SK-N-SH (cell line): ENCODE results near the gene LGALS8. TPM values are rescaled to one million over a fixed set of nuclear protein-coding genes. Genes with fewer than 3 reads are reported as not detected.

Source experiments
- CTCF ChIA-PET: fragments of 300-600, 350-600 bp; formaldehyde crosslinking; extraction: SDS; loops from one replicate; lab custom pipeline; 2021; lab: Yijun Ruan, JAX
- POLR2A ChIA-PET: fragments of 350-600 bp; sonication (Branson Sonifier 250); formaldehyde crosslinking; extraction: SDS; loops from one replicate; lab custom pipeline; 2020; ENCODE audit warnings: antibody characterized with exemption, inconsistent platforms; lab: Yijun Ruan, JAX
- DNase-seq: peaks from one replicate; pipeline ENCODE4 v3.0.0; 2012
- H2AFZ ChIP-seq: fragments of 200-600 bp; sonication (generic); 2 replicates; pipeline ENCODE4 v1.8.1; 2016; ENCODE audit warnings: antibody characterized with exemption, mild to moderate bottlenecking, low read depth
- H3F3A ChIP-seq: fragments of 200-600 bp; sonication (generic); replicated peaks from 2 replicates; pipeline ENCODE3; 2016; ENCODE audit warnings: antibody characterized with exemption, mild to moderate bottlenecking; ENCODE audit not compliant: insufficient read depth
- H3K27ac ChIP-seq, 2 experiments: fragments of 200-500 bp in 1 of 2; fragments of 200-600 bp in 1 of 2; sonication (Bioruptor generic) in 1 of 2; sonication (generic), shearing (Covaris generic) in 1 of 2; 2 replicates each; pipeline versions ENCODE4 v1.5.1 to v1.6.1; 2014 to 2016; ENCODE audit warnings: low read depth in 2 of 2, inconsistent platforms in 1 of 2, low read length in 1 of 2, mild to moderate bottlenecking in 1 of 2, mixed read lengths in 1 of 2
- H3K27me3 ChIP-seq: fragments of 200-600 bp; sonication (generic), shearing (Covaris generic); 2 replicates; pipeline ENCODE4 v1.6.1; 2016; ENCODE audit warnings: mixed run types; ENCODE audit not compliant: insufficient read depth
- H3K36me3 ChIP-seq, 2 experiments: fragments of 200-500 bp in 1 of 2; fragments of 200-600 bp in 1 of 2; sonication (Bioruptor generic) in 1 of 2; sonication (generic) in 1 of 2; replicated peaks in 1 of 2; 2 replicates each; pipeline versions ENCODE3 to v1.5.1; 2014 to 2016; ENCODE audit warnings: low read length in 1 of 2, mild to moderate bottlenecking in 1 of 2; ENCODE audit not compliant: insufficient read depth in 2 of 2, control insufficient read depth in 1 of 2
- H3K4me1 ChIP-seq, 2 experiments: fragments of 200-500 bp in 1 of 2; fragments of 200-600 bp in 1 of 2; sonication (Bioruptor generic) in 1 of 2; sonication (generic), shearing (Covaris generic) in 1 of 2; 2 replicates each; pipeline versions ENCODE4 v1.5.1 to v1.6.1; 2014 to 2016; ENCODE audit warnings: low read depth in 1 of 2, low read length in 1 of 2, mixed run types in 1 of 2; ENCODE audit not compliant: insufficient read depth in 2 of 2, control insufficient read depth in 1 of 2
- H3K4me2 ChIP-seq: fragments of 200-600 bp; sonication (generic), shearing (Covaris generic); 2 replicates; pipeline ENCODE4 v1.6.1; 2017; ENCODE audit warnings: mixed run types
- H3K4me3 ChIP-seq, 2 experiments: fragments of 200-500 bp in 1 of 2; fragments of 200-600 bp in 1 of 2; sonication (Bioruptor generic) in 1 of 2; sonication (generic), shearing (Covaris generic) in 1 of 2; 2 replicates each; pipeline versions ENCODE4 v1.5.1 to v1.8.1; 2014 to 2016; ENCODE audit warnings: low read depth in 2 of 2, inconsistent platforms in 1 of 2, low read length in 1 of 2, mild to moderate bottlenecking in 1 of 2, mixed read lengths in 1 of 2, moderate library complexity in 1 of 2
- H3K79me2 ChIP-seq: fragments of 200-600 bp; sonication (generic); 2 replicates; pipeline ENCODE4 v1.8.1; 2017; ENCODE audit warnings: mild to moderate bottlenecking; ENCODE audit not compliant: insufficient read depth
- H3K9ac ChIP-seq: fragments of 200-600 bp; sonication (generic); 2 replicates; pipeline ENCODE4 v1.6.1; 2017; ENCODE audit warnings: mixed run types
- H3K9me2 ChIP-seq: fragments of 200-600 bp; sonication (generic); 2 replicates; pipeline ENCODE4 v1.6.1; 2017; ENCODE audit warnings: mixed run types
- H3K9me3 ChIP-seq: fragments of 200-600 bp; sonication (generic); 2 replicates; pipeline ENCODE4 v1.6.1; 2017; ENCODE audit warnings: mixed run types, mild to moderate bottlenecking, moderate library complexity
- H4K20me1 ChIP-seq: fragments of 200-600 bp; sonication (generic); 2 replicates; pipeline ENCODE4 v1.6.1; 2017; ENCODE audit warnings: mild to moderate bottlenecking, mixed run types; ENCODE audit not compliant: insufficient read depth
- CTCF ChIP-seq: fragments of 200-600 bp; sonication (generic); IDR thresholded peaks from 2 replicates; pipeline ENCODE4 v1.6.1; 2017; ENCODE audit warnings: antibody characterized with exemption, mild to moderate bottlenecking, moderate library complexity
- EP300 ChIP-seq, 2 experiments: IDR thresholded peaks; 2 replicates each; pipeline versions ENCODE4 v1.4.0 to v1.6.1; 2012; ENCODE audit warnings: borderline replicate concordance in 1 of 2, low read depth in 1 of 2, low read length in 1 of 2
- EZH2phosphoT487 ChIP-seq: fragments of 200-600 bp; sonication (generic); IDR thresholded peaks from 2 replicates; pipeline ENCODE4 v1.6.1; 2017; ENCODE audit warnings: low read depth, mixed run types, mild to moderate bottlenecking, antibody characterized with exemption, moderate library complexity, borderline replicate concordance
- FOSL2 ChIP-seq: IDR thresholded peaks from 2 replicates; pipeline ENCODE4 v1.4.0; 2012; ENCODE audit warnings: low read depth, mild to moderate bottlenecking, moderate library complexity, borderline replicate concordance
- FOXJ3 ChIP-seq: sonication (generic); formaldehyde crosslinking; IDR thresholded peaks from 2 replicates; pipeline ENCODE4 v1.5.1; 2020; ENCODE audit warnings: mild to moderate bottlenecking, missing genetic modification reagents
- MEF2A ChIP-seq: IDR thresholded peaks from 2 replicates; pipeline ENCODE4 v1.4.0; 2012; ENCODE audit warnings: low read depth, borderline replicate concordance
- MXI1 ChIP-seq: IDR thresholded peaks from 2 replicates; pipeline ENCODE4 v1.6.1; 2012; ENCODE audit warnings: mild to moderate bottlenecking, low read depth, low read length, improper control_type of control experiment
- NRF1 ChIP-seq: IDR thresholded peaks from 2 replicates; pipeline ENCODE4 v1.6.1; 2012; ENCODE audit warnings: low read depth, mild to moderate bottlenecking, low read length
- PBX3 ChIP-seq: IDR thresholded peaks from 2 replicates; pipeline ENCODE4; 2012
- RCOR1 ChIP-seq: fragments of 150-350 bp; IDR thresholded peaks from 2 replicates; pipeline ENCODE4 v1.6.1; 2017; ENCODE audit warnings: antibody characterized with exemption, low read length
- SIN3A ChIP-seq: IDR thresholded peaks from 2 replicates; pipeline ENCODE4 v1.6.1; 2012; ENCODE audit warnings: low read depth, mild to moderate bottlenecking, low read length, moderate library complexity, borderline replicate concordance
- WGBS: methylation state at CpG from one replicate; pipeline ENCODE4 v1.1.6; 2017; ENCODE audit warnings: low lambda C conversion rate; 5-methylcytosine and 5-hydroxymethylcytosine counted together
- polyA plus RNA-seq, 3 experiments: library from polyadenylated mRNA; depleted of rRNA; stranded (reverse); fragments of >200 nt; gene quantifications; 2 replicates each; pipeline ENCODE4 v1.2.3, GENCODE V29; 2012
- TF ChIP-seq, protein P1 (sequence below): IDR thresholded peaks from 2 replicates; pipeline ENCODE4 v1.6.1; 2012; ENCODE audit warnings: mild to moderate bottlenecking, low read depth, low read length, moderate library complexity

The LGALS8 gene
- polyA plus RNA-seq, 1 of the 3 experiments (the other 2 are of a cell fraction): 18.9 TPM

DNA sequence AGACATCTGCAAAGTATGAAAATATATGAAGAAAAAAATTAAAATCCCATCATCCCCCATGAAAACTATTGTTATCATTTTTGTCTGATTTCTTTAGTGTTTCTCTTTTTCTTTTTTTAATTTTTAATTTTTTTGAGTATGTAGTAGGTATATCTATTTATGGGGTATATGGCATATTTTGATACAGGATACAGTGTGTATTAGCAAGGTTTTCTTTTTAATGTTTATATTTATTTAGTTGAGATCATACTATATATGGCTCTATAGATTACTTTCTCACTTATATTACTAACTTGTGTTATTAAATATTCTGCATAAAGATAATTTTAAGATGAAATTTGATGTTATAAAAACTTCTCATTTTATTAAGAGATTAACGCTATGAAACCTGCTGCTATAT, 11.4 kb downstream of the LGALS8 start (continued):
- TF ChIP-seq NRF1 (no peak), CTCF (no peak), MXI1 (no peak), EZH2phosphoT487 (no peak), EP300 (IDR thresholded peaks at IDR 0.05; ENCODE audit: borderline replicate concordance in 1 of 2, low read depth in 1 of 2, low read length in 1 of 2) (no peak), FOSL2 (no peak)

GRCh38 chr1:236535662-236536161, 11.9 kb downstream of the LGALS8 start:
- Histone ChIP-seq H3K79me2 (no peaks in the 10 kb centered on the region; the same call in 1 of the 2 replicates), H3K9me3 (no peaks in the 10 kb centered on the region), H3K4me3 (no peak overlapping the region), H2AFZ (no peak overlapping the region), H3K4me1 (peaks cover 0 to 8% of the 10 kb centered on the region in 2 experiments; a peak in 2 of 4 replicates), H3K36me3 (peaks cover 10 to 38% of the 10 kb centered on the region in 2 experiments), H3K27ac (peak overlapping the region in 1 of 2 experiments; percentile 24; a peak in 1 of 4 replicates), H3K9ac (no peak overlapping the region), H3K4me2 (no peak overlapping the region), H3K9me2 (no peaks in the 10 kb centered on the region), H4K20me1 (no peaks in the 10 kb centered on the region), H3K27me3 (no peaks in the 10 kb centered on the region), H3F3A (peaks cover 4% of the 10 kb centered on the region)
- peak; percentile 57 for DNase-seq
- POLR2A ChIA-PET: interaction anchor here (0.9 kb wide), 1 partner anchor 69 kb away, joined by 3 read pairs; the partner anchor contains the start of gene HEATR1
- no peak for TF ChIP-seq MEF2A
- no peak for TF ChIP-seq MXI1
- TF ChIP-seq PBX3: no peak
- TF ChIP-seq, protein P1, sequence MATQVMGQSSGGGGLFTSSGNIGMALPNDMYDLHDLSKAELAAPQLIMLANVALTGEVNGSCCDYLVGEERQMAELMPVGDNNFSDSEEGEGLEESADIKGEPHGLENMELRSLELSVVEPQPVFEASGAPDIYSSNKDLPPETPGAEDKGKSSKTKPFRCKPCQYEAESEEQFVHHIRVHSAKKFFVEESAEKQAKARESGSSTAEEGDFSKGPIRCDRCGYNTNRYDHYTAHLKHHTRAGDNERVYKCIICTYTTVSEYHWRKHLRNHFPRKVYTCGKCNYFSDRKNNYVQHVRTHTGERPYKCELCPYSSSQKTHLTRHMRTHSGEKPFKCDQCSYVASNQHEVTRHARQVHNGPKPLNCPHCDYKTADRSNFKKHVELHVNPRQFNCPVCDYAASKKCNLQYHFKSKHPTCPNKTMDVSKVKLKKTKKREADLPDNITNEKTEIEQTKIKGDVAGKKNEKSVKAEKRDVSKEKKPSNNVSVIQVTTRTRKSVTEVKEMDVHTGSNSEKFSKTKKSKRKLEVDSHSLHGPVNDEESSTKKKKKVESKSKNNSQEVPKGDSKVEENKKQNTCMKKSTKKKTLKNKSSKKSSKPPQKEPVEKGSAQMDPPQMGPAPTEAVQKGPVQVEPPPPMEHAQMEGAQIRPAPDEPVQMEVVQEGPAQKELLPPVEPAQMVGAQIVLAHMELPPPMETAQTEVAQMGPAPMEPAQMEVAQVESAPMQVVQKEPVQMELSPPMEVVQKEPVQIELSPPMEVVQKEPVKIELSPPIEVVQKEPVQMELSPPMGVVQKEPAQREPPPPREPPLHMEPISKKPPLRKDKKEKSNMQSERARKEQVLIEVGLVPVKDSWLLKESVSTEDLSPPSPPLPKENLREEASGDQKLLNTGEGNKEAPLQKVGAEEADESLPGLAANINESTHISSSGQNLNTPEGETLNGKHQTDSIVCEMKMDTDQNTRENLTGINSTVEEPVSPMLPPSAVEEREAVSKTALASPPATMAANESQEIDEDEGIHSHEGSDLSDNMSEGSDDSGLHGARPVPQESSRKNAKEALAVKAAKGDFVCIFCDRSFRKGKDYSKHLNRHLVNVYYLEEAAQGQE: no peak
- TF ChIP-seq FOXJ3 (CRISPR knock-in tag): no peak
- no peak for TF ChIP-seq RCOR1
- TF ChIP-seq FOSL2: no peak
- no peak for TF ChIP-seq EZH2phosphoT487
- TF ChIP-seq CTCF: no peak
- TF ChIP-seq SIN3A: no peak
- 98% methylated on average over 6 of the region's 6 CpGs for WGBS
- CTCF ChIA-PET: interaction anchor here (0.7 to 1.4 kb wide), 3 partner anchors 9 to 427 kb away, joined by 3 read pairs; no protein-coding TSS in a partner anchor
